Neural progenitor cell (in vitro differentiated cells): Measurements from ENCODE around the gene BEST3. TPM values are rescaled to one million over a fixed set of nuclear protein-coding genes. Genes with fewer than 3 reads are reported as not detected.
A peak's percentile ranks its signal among the peaks of the same experiment; 100 is the strongest.

Experiments used
- DNase-seq: peaks from one replicate; pipeline ENCODE4 v3.0.0-alpha.2; 2016; ENCODE audit warnings: low spot score
- H2AFZ ChIP-seq: fragments of 200-600 bp; sonication (generic); replicated peaks from 2 replicates; pipeline ENCODE4 v1.6.1; 2016; ENCODE audit warnings: antibody characterized with exemption
- H3F3A ChIP-seq: fragments of 200-600 bp; sonication (generic); 2 replicates; pipeline ENCODE4 v1.6.1; 2016; ENCODE audit warnings: antibody characterized with exemption, low read depth
- H3K27ac ChIP-seq: fragments of 200-600 bp; sonication (generic); 2 replicates; pipeline ENCODE4 v1.5.1; 2016; ENCODE audit warnings: mild to moderate bottlenecking
- H3K27me3 ChIP-seq: fragments of 200-600 bp; sonication (generic); 2 replicates; pipeline ENCODE4 v1.6.1; 2016; ENCODE audit warnings: mild to moderate bottlenecking, moderate library complexity
- H3K36me3 ChIP-seq: fragments of 200-600 bp; sonication (generic); 2 replicates; pipeline ENCODE4 v1.5.1; 2016
- H3K4me1 ChIP-seq: fragments of 200-600 bp; sonication (generic); 2 replicates; pipeline ENCODE4 v1.6.1; 2016; ENCODE audit warnings: mixed run types
- H3K4me2 ChIP-seq: fragments of 200-600 bp; sonication (generic); 2 replicates; pipeline ENCODE4 v1.6.1; 2016
- H3K4me3 ChIP-seq: fragments of 200-600 bp; sonication (generic); 2 replicates; pipeline ENCODE4 v1.5.1; 2016
- H3K79me2 ChIP-seq: fragments of 200-600 bp; sonication (generic); 2 replicates; pipeline ENCODE4 v1.6.1; 2016; ENCODE audit warnings: low read depth
- H3K9ac ChIP-seq: fragments of 200-600 bp; sonication (generic); 2 replicates; pipeline ENCODE4 v1.6.1; 2016
- H3K9me3 ChIP-seq: fragments of 200-600 bp; sonication (generic); 2 replicates; pipeline ENCODE4 v1.5.1; 2016; ENCODE audit warnings: low read depth
- H4K20me1 ChIP-seq: fragments of 200-600 bp; sonication (generic); 2 replicates; pipeline ENCODE4 v1.6.1; 2016; ENCODE audit warnings: low read depth
- H3K27ac Mint-ChIP-seq: 3 replicates; pipeline ENCODE4 v1.8.0; 2021; ENCODE audit warnings: mixed read lengths
- H3K27me3 Mint-ChIP-seq: 2 replicates; pipeline ENCODE4 v1.8.0; 2022; ENCODE audit warnings: low read depth, mild to moderate bottlenecking, inconsistent platforms, moderate library complexity, mixed read lengths; ENCODE audit not compliant: insufficient read depth
- H3K36me3 Mint-ChIP-seq: 3 replicates; pipeline ENCODE4 v1.8.0; 2021; ENCODE audit warnings: mixed read lengths
- H3K4me1 Mint-ChIP-seq: 3 replicates; pipeline ENCODE4 v1.8.0; 2021; ENCODE audit warnings: mixed read lengths
- H3K4me3 Mint-ChIP-seq: 3 replicates; pipeline ENCODE4 v1.8.0; 2021; ENCODE audit warnings: mild to moderate bottlenecking, moderate library complexity, mixed read lengths
- H3K9me3 Mint-ChIP-seq: 3 replicates; pipeline ENCODE4 v1.8.0; 2020; ENCODE audit warnings: mixed read lengths
- EZH2 ChIP-seq: fragments of 200-600 bp; sonication (generic); IDR thresholded peaks from 2 replicates; pipeline ENCODE4 v1.6.1; 2017; ENCODE audit warnings: antibody characterized with exemption, mild to moderate bottlenecking, moderate library complexity
- EZH2phosphoT487 ChIP-seq: fragments of 200-600 bp; sonication (generic); IDR thresholded peaks from 2 replicates; pipeline ENCODE4 v1.6.1; 2017; ENCODE audit warnings: antibody characterized with exemption
- total RNA-seq: library from RNA; depleted of rRNA; stranded (reverse); fragments of >200 nt; gene quantifications from 2 replicates; pipeline ENCODE4 v1.2.3, GENCODE V29; 2015; ENCODE audit warnings: low replicate concordance
- TF ChIP-seq, protein P1 (sequence below): fragments of 200-600 bp; sonication (generic); IDR thresholded peaks from 2 replicates; pipeline ENCODE4 v1.5.1; 2017; ENCODE audit warnings: antibody characterized with exemption, mild to moderate bottlenecking

The BEST3 gene
- total RNA-seq, 1 donor from 2014 or later: not detected

DNA sequence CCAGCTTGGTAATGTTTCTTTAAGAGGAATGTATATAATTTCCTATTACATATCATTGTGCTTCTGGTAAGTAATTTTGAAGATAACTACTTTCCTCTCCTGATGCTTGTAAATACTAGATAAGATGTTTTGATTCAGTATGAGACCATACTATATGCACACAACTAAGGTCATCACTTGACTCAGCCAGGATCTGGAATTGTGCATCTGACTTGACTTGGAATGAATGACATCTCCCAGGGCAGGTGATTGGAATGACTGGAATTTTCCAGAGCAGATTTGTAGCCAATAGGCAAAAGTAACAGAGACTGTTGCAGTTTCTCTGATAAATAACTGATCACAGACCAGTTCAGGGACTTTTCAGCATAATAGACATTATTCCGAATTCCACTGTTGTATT, 11.1 kb downstream of the BEST3 start:
- no peaks in the 10 kb centered on the region for H3K27me3 ChIP-seq
- H3K36me3 ChIP-seq: no peaks in the 10 kb centered on the region
- no peaks in the 10 kb centered on the region for H3K9me3 ChIP-seq
- peaks cover 7% of the 10 kb centered on the region for H3K27me3 Mint-ChIP-seq
- no peak overlapping the region for H2AFZ ChIP-seq
- TF ChIP-seq EZH2phosphoT487: no peak
- no peaks in the 10 kb centered on the region for H3K36me3 Mint-ChIP-seq
- no peaks in the 10 kb centered on the region for H3K79me2 ChIP-seq
- peaks cover 53% of the 10 kb centered on the region for H3K4me1 ChIP-seq
- H3K4me2 ChIP-seq: peak overlapping the region; percentile 58
- H3K27ac Mint-ChIP-seq: no peak overlapping the region
- H3K27ac ChIP-seq: peak overlapping the region; percentile 76
- H3K4me1 Mint-ChIP-seq: peaks cover 42% of the 10 kb centered on the region
- no peak overlapping the region for H3K4me3 ChIP-seq
- H3K4me3 Mint-ChIP-seq: no peak overlapping the region
- H3K9me3 Mint-ChIP-seq: no peaks in the 10 kb centered on the region
- H3K9ac ChIP-seq: no peak overlapping the region
- H3F3A ChIP-seq: peaks cover 50% of the 10 kb centered on the region
- H4K20me1 ChIP-seq: no peaks in the 10 kb centered on the region
- peak; percentile 17 for DNase-seq

- Mint-ChIP-seq H3K36me3 (no peaks in the 10 kb centered on the region), H3K9me3 (no peaks in the 10 kb centered on the region), H3K4me3 (no peak overlapping the region), H3K27ac (peak overlapping the region; percentile 84), H3K4me1 (peaks cover 42% of the 10 kb centered on the region), H3K27me3 (peaks cover 7% of the 10 kb centered on the region)
- TF ChIP-seq EZH2: no peak
- TF ChIP-seq EZH2phosphoT487: no peak
- TF ChIP-seq, protein P1, sequence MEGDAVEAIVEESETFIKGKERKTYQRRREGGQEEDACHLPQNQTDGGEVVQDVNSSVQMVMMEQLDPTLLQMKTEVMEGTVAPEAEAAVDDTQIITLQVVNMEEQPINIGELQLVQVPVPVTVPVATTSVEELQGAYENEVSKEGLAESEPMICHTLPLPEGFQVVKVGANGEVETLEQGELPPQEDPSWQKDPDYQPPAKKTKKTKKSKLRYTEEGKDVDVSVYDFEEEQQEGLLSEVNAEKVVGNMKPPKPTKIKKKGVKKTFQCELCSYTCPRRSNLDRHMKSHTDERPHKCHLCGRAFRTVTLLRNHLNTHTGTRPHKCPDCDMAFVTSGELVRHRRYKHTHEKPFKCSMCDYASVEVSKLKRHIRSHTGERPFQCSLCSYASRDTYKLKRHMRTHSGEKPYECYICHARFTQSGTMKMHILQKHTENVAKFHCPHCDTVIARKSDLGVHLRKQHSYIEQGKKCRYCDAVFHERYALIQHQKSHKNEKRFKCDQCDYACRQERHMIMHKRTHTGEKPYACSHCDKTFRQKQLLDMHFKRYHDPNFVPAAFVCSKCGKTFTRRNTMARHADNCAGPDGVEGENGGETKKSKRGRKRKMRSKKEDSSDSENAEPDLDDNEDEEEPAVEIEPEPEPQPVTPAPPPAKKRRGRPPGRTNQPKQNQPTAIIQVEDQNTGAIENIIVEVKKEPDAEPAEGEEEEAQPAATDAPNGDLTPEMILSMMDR: no peak
- Histone ChIP-seq H3K79me2 (no peaks in the 10 kb centered on the region), H3K9ac (no peak overlapping the region), H3K9me3 (no peaks in the 10 kb centered on the region), H3K27me3 (no peaks in the 10 kb centered on the region), H4K20me1 (no peaks in the 10 kb centered on the region), H3K4me2 (no peak overlapping the region), H3K27ac (no peak overlapping the region), H2AFZ (no peak overlapping the region), H3K4me3 (no peak overlapping the region), H3F3A (peaks cover 50% of the 10 kb centered on the region), H3K36me3 (no peaks in the 10 kb centered on the region), H3K4me1 (peaks cover 53% of the 10 kb centered on the region)
- DNase-seq: no peak
Measured at GRCh38 chr12:69687390-69687789, 11.7 kb downstream of the BEST3 start.

GRCh38 chr12:69686731-69687130, 12.4 kb downstream of the BEST3 start:
- Histone ChIP-seq H3K4me2 (no peak overlapping the region), H3F3A (peaks cover 50% of the 10 kb centered on the region), H3K79me2 (no peaks in the 10 kb centered on the region), H3K4me1 (peaks cover 53% of the 10 kb centered on the region), H2AFZ (no peak overlapping the region), H3K36me3 (no peaks in the 10 kb centered on the region), H3K27me3 (no peaks in the 10 kb centered on the region), H3K9me3 (no peaks in the 10 kb centered on the region), H3K27ac (no peak overlapping the region), H4K20me1 (no peaks in the 10 kb centered on the region), H3K9ac (no peak overlapping the region), H3K4me3 (no peak overlapping the region)
- DNase-seq: no peak
- Mint-ChIP-seq H3K27me3 (peaks cover 7% of the 10 kb centered on the region), H3K4me3 (no peak overlapping the region), H3K27ac (peak overlapping the region; percentile 46), H3K9me3 (no peaks in the 10 kb centered on the region), H3K36me3 (no peaks in the 10 kb centered on the region), H3K4me1 (peaks cover 42% of the 10 kb centered on the region)
- TF ChIP-seq EZH2phosphoT487: no peak

- Histone ChIP-seq H3K9ac (no peak overlapping the region), H3K4me1 (peaks cover 53% of the 10 kb centered on the region), H2AFZ (no peak overlapping the region), H3K4me3 (no peak overlapping the region), H3K27ac (no peak overlapping the region), H3K79me2 (no peaks in the 10 kb centered on the region), H3F3A (peaks cover 50% of the 10 kb centered on the region), H3K27me3 (no peaks in the 10 kb centered on the region), H3K9me3 (no peaks in the 10 kb centered on the region), H3K4me2 (no peak overlapping the region), H3K36me3 (no peaks in the 10 kb centered on the region), H4K20me1 (no peaks in the 10 kb centered on the region)
- Mint-ChIP-seq H3K9me3 (no peaks in the 10 kb centered on the region), H3K36me3 (no peaks in the 10 kb centered on the region), H3K27ac (no peak overlapping the region), H3K27me3 (peaks cover 9% of the 10 kb centered on the region), H3K4me3 (no peak overlapping the region), H3K4me1 (peaks cover 42% of the 10 kb centered on the region)
- TF ChIP-seq, protein P1: no peak
- TF ChIP-seq EZH2phosphoT487: no peak
- no peak for TF ChIP-seq EZH2
- DNase-seq: no peak
Measured at GRCh38 chr12:69685810-69686209, 13.3 kb downstream of the BEST3 start.
